WERI-Rb-1 (cell line): ENCODE results near the gene GRIK1.

Source experiments
- DNase-seq: peaks from one replicate; pipeline ENCODE4 v3.0.0-alpha.2; 2020
- H3K27ac ChIP-seq: fragments of 250-450 bp; sonication (Bioruptor Pico); 2 replicates; pipeline ENCODE4 v1.5.1; 2020; ENCODE audit warnings: mild to moderate bottlenecking, moderate library complexity
- H3K27me3 ChIP-seq: fragments of 250-450 bp; sonication (Bioruptor Pico); 2 replicates; pipeline ENCODE4 v1.5.1; 2021; ENCODE audit warnings: mild to moderate bottlenecking, low read depth, moderate library complexity; ENCODE audit not compliant: insufficient read depth, severe bottlenecking
- H3K36me3 ChIP-seq: fragments of 250-450 bp; sonication (Bioruptor Pico); 2 replicates; pipeline ENCODE4 v1.5.1; 2020; ENCODE audit warnings: mild to moderate bottlenecking, moderate library complexity
- H3K4me3 ChIP-seq: 2 replicates; pipeline ENCODE4 v1.5.1; 2011; ENCODE audit warnings: low read depth, mild to moderate bottlenecking, control low read depth, low read length
- H3K9me3 ChIP-seq: fragments of 250-450 bp; sonication (Bioruptor Pico); 2 replicates; pipeline ENCODE4 v1.5.1; 2021; ENCODE audit warnings: mild to moderate bottlenecking, moderate library complexity; ENCODE audit not compliant: severe bottlenecking
- CTCF ChIP-seq: IDR thresholded peaks from 2 replicates; pipeline ENCODE4 v1.5.1; 2011; ENCODE audit warnings: low read depth, mild to moderate bottlenecking, control low read depth, inconsistent platforms, low read length

Gene GRIK1

DNA sequence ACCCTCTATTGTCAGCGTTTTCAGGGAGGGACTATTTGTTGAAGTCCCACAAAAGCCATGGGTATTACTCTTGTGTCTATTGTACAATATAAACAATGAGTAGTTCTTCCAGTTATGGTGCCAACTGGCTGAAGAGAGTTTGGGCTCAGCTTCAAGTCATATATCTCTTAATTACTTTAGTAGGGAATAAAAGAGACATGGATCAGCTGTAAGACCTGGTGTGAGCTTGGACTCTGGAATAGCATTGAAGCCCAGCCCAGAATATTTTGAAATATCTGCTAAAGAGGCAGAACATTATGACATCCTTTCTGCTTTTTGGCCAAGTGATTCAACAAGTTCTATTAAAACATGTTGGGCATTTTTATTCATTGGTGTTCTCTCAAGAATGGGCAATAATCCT lies 416.1 kb downstream of the GRIK1 start:
- no peaks in the 10 kb centered on the region; the same call in 1 of the 2 replicates for H3K36me3 ChIP-seq
- no peak for DNase-seq
- TF ChIP-seq CTCF, result no peak
- H3K27ac ChIP-seq, result no peak overlapping the region
- H3K9me3 ChIP-seq, result peaks cover 20% of the 10 kb centered on the region
- H3K27me3 ChIP-seq, result no peaks in the 10 kb centered on the region
- no peak overlapping the region for H3K4me3 ChIP-seq

DNA sequence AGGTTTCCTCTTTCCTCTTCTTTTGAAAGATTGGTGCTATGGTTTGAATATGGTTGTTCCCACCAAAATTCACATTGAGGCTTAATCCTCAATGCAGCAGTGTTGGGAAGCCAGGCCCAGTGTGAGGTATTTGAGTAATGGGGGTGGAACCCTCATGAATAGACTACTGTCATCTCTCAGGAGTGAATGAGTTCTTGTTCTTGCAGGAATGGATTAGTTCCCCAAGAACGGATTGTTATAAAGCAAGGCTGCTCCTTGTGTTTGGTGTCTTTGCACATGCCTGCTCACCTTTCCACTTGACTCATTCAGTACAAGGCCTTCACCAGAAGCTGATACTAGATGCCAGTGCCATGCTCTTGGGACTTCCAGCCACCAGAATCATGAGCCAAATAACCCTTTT lies 417.9 kb downstream of the GRIK1 start:
- H3K9me3 ChIP-seq, result peaks cover 15% of the 10 kb centered on the region
- H3K27ac ChIP-seq, result no peak overlapping the region
- no peak for DNase-seq
- H3K36me3 ChIP-seq, result no peaks in the 10 kb centered on the region; the same call in 1 of the 2 replicates
- TF ChIP-seq CTCF, result no peak
- H3K27me3 ChIP-seq, result no peaks in the 10 kb centered on the region
- H3K4me3 ChIP-seq, result no peak overlapping the region

DNA sequence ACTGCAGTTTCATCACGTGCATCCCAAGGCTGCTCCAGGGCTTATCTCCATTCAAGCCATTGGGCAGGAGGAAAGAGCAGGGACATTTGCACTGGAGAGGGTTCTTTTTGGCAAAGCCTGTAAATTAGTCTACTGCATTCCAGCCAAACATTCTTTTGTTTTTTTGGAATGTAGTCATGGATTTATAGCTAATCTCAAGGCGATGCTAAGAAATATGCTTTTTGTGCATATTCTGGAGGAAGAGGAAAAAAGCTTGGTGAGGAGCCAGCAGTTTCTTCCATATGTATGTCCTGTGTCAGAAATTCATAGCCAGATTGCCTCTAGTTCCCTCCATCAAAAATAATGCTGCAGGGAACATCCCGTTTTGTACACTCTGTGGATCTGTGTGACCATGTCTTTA lies 419.6 kb downstream of the GRIK1 start:
- Histone ChIP-seq H3K27me3 (no peaks in the 10 kb centered on the region), H3K27ac (no peak overlapping the region), H3K4me3 (no peak overlapping the region), H3K9me3 (no peaks in the 10 kb centered on the region), H3K36me3 (no peaks in the 10 kb centered on the region)
- DNase-seq, result no peak
- TF ChIP-seq CTCF, result no peak

DNA sequence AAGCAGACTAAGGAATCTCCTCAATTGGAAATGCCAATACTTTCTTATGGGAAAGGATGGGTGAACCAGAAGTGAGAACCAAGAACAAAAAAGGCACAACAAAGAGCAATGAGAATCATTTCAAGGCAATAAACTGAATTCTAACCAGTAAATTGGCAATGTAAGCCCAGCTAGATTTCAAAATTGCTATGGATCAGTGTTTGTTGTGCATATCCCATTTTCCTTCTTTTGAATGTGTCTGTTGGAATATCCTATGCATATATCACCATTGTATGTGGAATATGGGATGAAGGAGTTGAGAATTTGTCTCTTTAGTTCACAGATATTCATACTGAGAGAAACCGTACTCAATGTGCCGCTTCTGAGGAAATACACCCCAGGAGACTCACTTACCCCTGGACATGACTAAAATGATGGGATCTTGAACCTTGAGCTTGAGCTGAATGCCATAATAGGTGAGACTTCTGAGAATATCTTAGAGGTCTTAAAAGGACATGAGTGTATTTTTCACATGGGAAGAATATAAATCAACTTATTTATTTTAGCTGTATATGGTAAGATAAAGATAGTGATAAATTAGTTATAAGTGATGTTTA lies 425.0 kb downstream of the GRIK1 start:
- no peak overlapping the region for H3K27ac ChIP-seq
- H3K27me3 ChIP-seq, result no peaks in the 10 kb centered on the region
- no peak overlapping the region for H3K4me3 ChIP-seq
- TF ChIP-seq CTCF, result no peak
- no peak for DNase-seq
- peaks cover 7% of the 10 kb centered on the region for H3K9me3 ChIP-seq
- H3K36me3 ChIP-seq, result no peaks in the 10 kb centered on the region

- no peak overlapping the region for H3K27ac ChIP-seq
- no peaks in the 10 kb centered on the region for H3K36me3 ChIP-seq
- no peak for TF ChIP-seq CTCF
These were observed 426.3 kb downstream of the GRIK1 start for GRCh38 chr21:29513535-29513934.

GRCh38 chr21:29511096-29511495 lies 428.7 kb downstream of the GRIK1 start:
- H3K27me3 ChIP-seq, result no peaks in the 10 kb centered on the region
- TF ChIP-seq CTCF, result no peak
- no peak overlapping the region for H3K27ac ChIP-seq
- no peaks in the 10 kb centered on the region for H3K36me3 ChIP-seq
- H3K9me3 ChIP-seq, result peaks cover 7% of the 10 kb centered on the region
- H3K4me3 ChIP-seq, result no peak overlapping the region
- DNase-seq, result no peak

More at GRCh38 chr21:29513535-29513934, 426.3 kb downstream of the GRIK1 start:
- Histone ChIP-seq H3K9me3 (peaks cover 7% of the 10 kb centered on the region), H3K4me3 (no peak overlapping the region), H3K27me3 (no peaks in the 10 kb centered on the region)
- no peak for DNase-seq
